GM20431 (cell line): Measurements from ENCODE around the gene JMJD1C.

Source experiments
- in situ Hi-C: fragments of 300-500 bp; cut with MseI, MboI; formaldehyde crosslinking; loops from one replicate; pipeline ENCODE4 v1.15.0; 2020; ENCODE audit warnings: low sequenced_read_pairs; ENCODE audit not compliant: unreplicated experiment

The JMJD1C gene

DNA sequence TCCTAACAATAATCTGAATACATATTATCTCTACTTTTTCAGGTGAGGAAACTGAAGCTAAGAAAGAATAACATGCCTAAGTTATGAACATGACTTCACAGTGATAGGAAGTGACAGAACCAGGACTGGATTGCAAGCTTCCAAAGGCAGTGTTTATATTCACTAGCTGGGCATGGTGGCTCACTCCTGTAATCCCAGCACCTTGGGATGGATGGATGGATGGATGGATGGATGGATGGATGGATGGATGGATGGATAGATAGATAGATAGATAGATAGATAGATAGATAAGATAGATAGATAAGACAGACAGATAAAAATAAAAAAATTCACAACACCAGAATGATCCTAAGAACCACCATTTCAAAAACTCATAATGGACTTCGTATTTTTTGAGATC lies 18.2 kb upstream of the JMJD1C start:
- in situ Hi-C loops = no loop called here

DNA sequence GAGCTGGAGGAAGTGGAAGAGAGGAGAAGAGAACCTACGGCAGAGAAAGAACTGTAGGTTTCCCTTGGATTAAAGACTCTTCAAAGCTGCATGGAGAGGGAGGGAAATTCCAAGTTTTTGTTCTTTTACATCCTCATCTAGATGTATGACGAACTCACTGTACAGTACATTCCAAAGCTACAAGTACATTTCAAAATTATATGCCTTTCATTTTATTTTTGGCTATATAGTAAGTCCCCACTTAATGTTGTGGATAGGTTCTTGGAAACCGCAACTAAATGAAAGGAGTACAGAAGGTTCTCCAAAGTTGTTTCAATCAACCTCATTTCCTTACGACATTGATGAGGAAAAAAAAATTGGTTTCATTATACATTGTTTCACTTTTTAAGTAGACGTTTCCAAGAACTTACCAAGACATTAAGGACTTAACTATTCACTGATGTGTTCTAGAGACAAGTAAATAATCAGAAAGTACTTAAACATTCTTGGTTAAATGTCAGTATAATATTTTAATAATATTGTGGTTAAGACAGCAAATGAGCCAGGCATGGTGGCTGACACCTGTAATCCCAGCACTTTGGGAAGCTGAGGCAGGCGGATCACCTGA lies 16.1 kb upstream of the JMJD1C start:
- in situ Hi-C loops = no loop called here

DNA sequence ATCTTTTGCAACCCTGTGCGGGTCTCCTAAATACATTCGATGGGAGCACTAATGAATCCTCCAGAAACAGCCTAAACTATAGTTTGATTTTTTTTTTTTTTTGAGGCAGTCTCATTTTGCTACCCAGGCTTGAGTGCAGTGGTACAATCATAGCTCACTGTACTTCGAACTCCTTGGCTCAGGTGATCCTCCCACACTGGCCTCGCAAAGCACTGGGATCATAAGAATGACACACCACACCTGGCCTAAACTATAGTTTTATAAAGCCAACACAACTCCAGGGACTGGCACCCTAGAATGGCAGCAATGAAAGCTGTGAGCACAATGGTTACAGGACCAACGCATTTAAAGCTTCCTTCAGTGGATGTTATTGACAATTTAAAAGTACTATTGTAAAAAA lies 14.5 kb upstream of the JMJD1C start:
- in situ Hi-C loops = no loop called here

DNA sequence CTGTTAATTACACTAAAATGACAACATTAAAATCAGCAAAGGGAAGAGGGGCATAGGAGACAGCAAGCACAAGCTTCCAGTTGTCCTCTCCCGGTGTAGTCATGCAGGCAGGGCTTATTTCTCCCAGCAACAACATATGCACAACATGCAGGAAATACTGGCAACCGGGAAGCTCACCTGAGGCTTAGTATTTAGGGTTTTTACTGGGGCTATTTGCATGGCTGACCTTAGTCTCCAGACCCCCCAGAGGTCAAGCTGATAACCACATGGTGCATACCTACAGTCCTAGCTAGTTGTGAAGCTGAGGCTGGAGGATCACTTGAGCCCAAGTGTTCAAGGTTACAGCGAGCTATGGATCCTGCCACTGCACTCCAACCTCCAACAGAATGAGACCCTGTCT lies 12.8 kb upstream of the JMJD1C start:
- in situ Hi-C loops = no loop called here

DNA sequence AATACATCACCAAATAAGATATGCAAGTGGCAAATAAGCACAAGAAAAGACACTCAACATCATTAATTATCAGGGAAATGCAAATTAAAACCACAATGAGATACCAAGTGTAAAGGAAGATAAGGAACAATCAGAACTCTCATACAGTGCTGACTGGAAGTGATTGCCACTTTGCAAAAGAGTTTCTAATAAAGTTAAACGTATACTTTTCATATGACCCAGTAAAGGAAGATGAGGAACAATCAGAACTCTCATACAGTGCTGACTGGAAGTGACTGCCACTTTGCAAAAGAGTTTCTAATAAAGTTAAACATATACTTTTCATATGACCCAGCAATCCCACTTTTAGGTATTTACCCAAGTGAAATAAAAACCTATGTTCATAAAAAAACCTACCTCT lies 12.2 kb upstream of the JMJD1C start:
- in situ Hi-C loops = no loop called here

DNA sequence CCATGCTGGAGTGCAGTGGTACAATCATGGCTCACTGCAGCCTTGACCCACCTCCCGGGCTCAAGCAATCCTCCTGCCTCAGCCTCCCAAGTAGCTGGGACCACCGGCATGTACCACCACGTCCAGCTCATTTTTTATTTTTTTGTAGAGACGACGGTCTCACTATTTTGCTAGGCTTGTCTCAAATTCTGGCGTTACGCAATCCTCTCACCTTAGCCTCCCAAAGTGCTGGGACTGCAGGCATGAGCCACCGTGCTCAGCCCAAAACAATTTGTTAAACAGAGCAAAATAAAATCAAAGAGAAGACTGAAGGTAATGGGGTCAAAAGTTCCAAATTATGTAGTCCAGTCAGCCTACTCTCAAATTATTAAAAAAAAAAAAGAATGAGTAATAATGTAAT lies 8.7 kb upstream of the JMJD1C start:
- in situ Hi-C loops = no loop called here

DNA sequence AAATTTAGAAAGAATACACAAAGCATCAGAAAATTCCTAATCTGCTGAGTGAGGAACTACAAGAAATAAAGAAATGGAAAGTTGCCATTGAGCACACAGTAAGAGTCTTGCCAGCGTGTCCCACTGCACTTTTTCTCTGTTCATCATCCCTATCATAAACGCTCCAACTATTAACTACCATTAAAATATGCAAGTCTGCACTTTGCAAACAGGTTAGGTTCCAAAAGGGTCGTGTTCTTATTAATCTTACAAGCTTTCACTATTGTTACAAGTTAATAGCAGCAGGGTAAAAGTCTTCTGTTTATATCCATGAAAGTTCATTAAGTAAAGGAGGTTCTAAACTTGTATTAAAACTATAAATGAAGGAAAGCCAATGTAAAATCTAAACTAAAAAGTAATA lies 5.2 kb upstream of the JMJD1C start:
- in situ Hi-C loops = no loop called here

DNA sequence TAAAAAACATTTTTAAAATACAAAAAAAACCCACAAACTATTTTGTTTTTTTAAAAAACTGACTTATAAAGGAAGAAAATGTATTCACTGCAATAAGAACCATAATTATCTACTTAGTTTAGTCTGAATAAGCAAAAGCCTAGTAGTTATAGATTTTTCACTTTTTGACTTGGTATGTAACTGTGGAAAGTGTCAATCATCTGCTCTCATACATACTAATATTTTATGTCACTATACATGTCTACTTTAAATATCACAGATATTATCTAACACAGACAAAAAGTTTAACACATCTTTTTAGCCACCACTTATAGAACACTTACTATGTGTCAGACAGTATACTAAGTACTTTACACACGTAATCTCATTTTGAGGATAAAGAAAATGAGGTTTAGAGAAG lies 3.2 kb upstream of the JMJD1C start:
- in situ Hi-C loops = no loop called here

DNA sequence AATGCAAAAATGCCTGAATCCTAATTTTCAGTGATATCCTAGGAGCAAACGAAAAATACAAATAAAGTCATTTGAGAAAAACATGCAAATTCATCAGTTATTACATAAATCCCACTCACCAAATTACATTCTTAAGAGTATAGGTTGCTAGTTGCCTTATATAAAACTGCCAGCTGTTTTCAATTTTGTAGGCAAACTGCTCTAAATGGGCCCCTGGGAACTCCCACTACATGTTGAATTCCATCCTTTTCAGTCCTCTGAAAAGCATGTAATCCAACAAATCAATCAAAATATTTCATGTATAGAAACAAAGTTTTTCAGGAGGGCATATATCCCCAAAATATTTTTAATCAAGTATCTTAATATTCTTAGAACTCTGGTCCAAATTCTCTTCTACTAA lies 2.1 kb upstream of the JMJD1C start:
- in situ Hi-C loops = no loop called here

DNA sequence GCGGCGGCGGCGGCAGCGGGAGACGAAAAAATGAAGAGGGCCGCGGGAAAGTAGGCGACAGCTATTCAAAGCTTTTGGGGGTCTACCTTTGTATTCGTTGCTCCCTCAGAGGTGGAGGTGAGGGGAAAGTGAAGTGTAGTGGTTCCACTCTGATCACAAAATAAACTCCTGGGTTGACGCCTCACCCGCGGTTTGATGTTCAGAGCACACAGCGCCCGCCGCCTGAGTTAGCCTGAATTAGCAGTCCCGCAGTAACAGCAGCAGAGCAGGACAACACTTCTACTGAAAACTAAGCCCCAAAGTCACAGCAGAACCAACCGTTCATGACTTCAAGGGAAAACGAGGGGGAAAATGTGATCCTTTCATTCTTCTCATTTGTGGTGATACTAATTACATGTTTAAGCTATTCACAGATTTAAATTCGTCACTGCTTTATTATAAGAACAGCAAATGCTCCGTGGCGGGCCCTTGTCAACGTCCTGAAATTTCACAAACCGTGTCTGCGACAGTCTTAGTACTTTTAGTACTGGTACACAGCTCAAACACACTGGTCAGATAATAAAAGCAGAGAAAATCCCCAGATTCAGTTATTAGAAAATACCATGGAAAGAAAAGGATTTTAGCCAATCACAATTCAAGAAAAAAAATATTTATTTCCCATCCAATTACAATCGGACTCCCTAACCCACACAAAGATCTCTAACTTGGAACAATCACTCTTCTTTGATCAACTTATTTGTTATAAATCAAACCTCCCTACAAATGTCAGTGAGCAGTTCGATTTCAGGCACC lies 563 bp upstream of the JMJD1C start:
- in situ Hi-C loops = no loop called here

DNA sequence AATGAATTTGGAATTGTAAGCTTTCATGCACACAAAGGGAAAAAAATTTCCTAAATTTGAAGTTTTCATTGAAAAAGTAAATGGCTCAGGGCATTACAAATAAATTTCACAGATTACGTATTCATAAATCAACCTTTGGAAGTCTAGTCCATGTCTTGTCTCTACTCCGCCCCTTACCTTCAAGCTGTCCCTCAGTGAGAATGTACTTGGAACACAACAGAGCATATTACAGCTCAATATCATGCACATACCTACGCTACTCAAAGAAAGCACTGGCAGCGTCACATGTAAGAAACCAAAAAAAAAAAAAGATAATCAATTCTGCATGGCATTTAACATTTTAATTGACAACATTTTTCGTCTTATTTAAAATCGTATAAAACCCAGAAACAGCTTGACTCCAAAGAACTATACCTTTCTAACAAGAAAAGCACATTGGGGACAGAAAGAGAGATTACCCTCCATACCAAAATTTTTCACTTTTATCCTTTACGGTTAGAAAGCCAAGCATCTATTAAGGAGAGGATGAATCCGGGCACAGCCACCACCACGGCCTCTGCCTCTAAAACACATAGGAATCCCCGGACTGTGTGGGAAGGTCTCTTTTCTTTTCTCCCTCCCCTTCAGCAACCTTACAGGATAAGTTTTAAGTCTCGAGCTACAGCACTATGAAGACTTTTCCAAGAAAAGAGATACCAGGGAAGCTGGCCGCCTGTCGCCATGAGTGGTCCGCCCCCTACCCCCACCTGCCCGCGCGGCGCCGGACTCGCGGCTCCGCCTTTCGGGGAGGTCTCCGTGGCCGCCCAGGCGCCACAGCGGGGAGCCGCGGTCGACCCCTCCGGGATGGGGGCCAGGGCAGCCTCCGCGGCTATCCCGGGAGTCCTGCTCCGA lies 1.1 kb downstream of the JMJD1C start:
- in situ Hi-C loops = no loop called here

DNA sequence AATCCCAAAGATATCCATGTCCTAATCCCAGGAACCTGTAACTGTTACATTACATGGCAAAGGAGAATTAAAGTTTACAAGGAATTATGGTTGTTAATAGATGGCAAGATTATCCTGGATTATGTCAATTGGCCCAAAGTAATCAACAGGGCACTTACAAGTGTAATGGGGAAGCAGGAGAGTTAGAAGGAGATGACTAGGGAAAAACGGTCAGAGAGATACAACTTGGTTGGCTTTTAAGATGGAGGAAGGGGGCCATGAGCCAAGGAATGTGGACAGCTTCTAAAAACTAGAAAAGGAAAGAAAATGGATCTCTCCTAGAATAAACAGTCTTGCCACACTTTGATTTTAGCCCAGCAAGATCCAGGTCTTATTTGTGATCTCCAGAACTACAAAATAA lies 3.3 kb downstream of the JMJD1C start:
- in situ Hi-C loops = no loop called here

DNA sequence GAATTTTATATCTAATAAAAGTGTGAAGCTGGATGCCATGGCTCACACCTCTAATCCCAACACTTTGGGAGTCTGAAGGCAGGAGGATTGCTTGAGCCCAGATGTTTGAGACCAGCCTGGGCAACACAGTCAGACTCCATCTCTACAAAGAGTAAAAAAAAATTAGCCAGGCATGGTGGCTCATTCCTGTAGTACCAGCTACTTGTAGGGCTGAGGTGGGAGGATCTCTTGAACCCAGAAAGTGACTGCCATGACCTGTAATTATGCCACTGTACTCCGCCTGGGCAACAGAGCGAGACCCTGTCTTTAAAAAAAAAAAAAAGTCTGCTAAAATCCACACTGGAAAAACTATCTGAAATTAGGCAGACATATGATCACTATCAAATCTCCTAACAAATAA lies 7.6 kb downstream of the JMJD1C start:
- in situ Hi-C loops = no loop called here

DNA sequence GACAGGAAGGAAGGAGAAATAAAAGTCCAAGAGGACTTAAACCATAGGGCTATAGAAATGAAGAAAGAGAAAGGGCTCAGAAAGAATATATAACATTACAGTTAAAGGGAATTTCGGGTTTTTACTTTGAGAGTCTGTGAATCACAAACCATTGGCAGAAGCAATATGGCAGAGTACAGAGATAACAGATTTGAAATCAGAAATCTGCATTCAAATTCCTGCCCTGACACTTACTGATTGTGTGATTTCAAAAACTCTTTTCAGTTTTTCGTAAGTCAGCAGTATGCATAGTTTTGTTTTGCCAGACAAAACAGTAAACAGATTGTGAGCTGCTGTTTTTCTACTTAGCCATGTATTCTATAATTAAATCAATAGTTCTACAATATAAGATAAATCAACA lies 8.2 kb downstream of the JMJD1C start:
- in situ Hi-C loops = no loop called here

DNA sequence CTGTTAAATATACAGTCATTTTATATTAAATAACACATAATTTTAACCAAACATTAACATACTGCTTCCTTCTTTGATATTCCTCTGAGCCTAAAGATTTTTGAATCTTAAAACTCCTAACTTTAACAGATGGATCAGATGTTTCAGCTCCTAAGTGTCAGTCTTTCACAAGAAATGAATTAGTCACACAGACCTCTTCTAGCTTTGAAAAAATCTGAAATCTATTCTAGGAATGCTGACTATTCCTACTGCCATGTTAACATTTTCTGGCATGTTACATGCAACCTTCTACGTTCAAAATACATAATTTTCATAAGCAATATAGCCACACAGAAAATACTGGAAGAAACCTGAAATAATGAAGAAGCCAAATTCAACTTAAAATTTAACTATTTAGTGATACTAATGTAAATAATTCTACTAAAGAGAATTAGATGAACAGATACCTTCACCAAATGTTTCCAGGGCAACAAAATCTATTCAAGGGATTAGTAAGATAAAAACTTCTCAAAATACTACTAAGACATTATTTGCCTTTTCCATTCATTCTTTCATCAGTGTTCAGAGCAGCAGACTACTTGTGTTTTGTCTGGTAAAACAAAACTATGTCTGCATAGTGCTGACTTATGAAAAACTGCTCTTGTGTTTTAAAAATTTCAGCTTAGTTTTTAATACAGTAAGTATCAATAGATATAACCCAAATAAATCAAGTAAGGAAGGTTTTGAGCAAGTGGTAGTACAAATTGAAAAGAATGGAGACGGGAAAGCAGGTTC lies 9.2 kb downstream of the JMJD1C start:
- in situ Hi-C loops = no loop called here

DNA sequence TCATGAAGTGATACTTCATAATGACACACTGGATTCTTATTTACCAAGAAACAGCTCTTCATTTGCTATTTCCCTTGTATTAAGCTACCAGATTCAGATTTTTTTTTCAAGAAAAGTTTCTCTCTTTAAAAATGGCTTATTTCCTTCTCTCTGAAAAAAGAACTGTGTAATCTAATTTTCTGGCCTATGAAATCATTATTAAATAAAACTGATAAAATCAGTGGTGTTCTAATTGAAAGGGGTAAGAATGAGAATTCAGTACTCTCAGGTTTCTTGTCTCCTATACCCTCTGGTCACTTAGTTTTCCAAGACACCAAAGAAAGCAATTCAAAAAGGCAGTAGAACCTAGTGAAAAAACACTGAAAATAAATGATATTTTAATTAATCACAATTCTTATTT lies 10.3 kb downstream of the JMJD1C start:
- in situ Hi-C loops = no loop called here

DNA sequence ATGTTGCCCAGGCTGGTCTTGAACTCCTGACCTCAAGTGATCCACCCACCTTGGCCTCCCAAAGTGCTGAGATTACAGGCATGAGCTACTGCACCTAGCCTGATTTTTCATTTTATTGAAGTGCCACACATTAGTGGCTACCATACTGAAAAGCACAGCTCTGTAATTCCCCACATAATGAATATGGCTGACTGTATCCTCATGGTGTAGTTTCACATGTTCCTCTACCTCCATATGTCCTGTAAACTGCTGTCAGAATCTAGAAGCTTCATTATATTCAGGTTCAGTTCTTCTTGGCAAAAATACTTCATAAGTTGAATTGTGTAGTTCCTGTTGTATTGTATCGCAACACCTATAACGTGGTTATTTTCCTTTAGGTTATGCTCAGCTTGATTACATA lies 11.1 kb downstream of the JMJD1C start:
- in situ Hi-C loops = no loop called here

DNA sequence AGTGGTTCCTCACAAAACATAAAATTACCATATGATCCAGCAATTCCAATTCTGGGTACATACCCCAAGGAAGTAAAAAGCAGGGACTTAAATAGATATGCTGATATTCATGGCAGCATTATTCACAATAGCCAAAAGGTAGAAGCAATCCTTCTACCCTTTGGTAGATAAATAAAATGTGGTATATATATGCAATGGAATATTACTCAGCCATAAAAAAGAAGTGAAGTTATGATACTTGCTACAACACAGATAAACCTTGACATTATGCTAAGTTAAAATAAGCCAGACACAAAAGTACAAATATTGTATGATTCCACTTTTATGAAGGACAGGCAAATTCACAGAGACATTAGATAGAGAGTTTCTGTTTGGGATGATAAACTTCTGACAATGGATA lies 13.3 kb downstream of the JMJD1C start:
- in situ Hi-C loops = no loop called here

DNA sequence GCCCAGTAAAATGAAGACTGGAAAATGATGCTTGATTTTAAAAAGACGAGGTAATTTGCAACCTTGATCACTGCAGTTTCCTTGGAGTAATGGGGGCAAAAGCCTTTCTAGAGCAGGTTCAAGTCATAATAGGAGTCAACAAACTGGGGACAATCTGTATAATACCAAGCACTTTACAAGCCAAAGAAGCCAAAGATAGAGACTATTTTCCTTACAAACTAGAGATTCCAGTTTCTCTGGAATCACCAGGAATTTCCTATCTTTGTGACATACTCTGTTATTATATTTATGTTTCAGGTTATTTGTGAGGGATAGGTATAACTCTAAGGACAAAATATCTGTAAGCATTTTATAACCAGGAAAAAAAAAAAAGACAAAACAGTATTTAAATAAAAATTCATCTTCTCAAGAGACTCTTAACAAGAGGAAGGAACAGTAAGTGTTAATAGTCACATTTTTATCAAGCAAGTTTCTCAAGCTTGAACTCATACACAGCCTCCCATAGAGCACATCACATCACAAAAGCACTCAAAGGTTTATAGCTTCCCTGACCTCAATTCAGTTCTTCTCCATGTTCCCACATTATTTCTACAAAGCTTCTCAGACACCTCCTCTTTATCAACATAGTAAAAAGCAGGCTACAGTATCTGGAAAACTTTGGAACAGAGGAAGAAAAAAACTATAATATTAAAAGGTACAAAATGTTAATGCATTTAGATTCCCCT lies 18.9 kb downstream of the JMJD1C start:
- in situ Hi-C loops = no loop called here

DNA sequence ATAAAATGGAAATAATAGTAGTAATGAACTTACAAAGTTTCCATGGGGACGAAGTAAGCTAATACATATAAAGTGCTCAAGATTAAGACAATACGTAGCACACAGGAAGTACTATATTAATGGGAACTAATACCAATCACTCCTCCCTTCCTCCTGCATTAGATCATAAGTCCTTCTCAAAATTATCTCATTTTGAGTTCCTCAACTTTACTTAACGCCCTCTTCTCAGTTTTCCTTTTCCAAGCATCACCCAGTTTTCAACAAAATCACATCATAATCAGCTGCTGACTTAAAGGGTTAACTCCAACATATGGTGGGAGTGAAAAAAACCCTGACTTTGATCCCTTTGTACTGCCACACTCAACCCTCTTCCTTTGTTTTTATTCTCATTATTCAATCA lies 24.4 kb downstream of the JMJD1C start:
- in situ Hi-C loops = no loop called here
